ENCODE results near the gene FOXP1.
"Not testable (repeated sequence)": the region's sequence is repeated elsewhere in the genome, so short reads cannot be mapped to it uniquely, and the experiment has no call there.

FOXP1 gene

DNA sequence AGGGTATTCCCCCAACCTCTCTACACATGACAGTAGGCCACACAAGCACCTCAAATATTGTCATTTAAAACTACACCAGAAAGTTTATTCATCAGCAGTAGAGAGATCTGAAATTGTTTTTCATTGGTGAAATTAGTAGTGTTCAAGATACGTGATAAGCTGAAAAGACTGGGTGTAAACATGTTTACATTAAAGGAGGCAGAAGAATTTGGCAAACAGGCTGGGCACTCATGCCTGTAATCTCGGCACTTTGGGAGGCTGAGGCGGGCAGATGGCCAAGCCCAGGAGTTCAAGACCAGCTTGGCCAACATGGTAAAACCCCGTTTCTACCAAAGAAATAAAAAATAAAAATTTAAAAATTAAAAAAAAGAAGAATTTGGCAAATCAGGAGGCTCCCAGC lies 255.6 kb downstream of the FOXP1 start:
- no peak for TF ChIP-seq ZNF274 (IDR thresholded peaks at IDR 0.05; ENCODE audit: low read depth, low read length)
- H3K4me3 ChIP-seq (ENCODE audit: low read length), result no peak overlapping the region

DNA sequence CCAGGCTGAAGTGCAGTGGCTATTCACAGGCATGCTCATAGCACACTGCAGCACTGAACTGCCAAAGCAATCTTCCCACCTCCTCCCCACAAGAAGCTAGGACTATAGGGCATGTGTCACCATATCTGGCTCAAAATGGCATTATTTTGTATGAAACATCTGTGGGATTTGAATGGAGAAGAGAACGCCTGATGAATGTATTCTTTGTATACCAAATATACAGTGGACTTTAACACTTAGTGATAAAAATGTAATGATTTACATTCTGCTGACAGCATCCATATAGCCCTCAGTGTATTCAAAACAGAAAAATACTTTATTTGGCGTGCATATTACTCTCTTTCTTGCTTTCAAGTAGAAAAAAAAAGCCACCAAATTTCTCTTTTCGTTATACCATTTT lies 257.8 kb downstream of the FOXP1 start:
- H3K4me3 ChIP-seq (ENCODE audit: low read length), result no peak overlapping the region
- no peak for TF ChIP-seq ZNF274 (IDR thresholded peaks at IDR 0.05; ENCODE audit: low read depth, low read length)

DNA sequence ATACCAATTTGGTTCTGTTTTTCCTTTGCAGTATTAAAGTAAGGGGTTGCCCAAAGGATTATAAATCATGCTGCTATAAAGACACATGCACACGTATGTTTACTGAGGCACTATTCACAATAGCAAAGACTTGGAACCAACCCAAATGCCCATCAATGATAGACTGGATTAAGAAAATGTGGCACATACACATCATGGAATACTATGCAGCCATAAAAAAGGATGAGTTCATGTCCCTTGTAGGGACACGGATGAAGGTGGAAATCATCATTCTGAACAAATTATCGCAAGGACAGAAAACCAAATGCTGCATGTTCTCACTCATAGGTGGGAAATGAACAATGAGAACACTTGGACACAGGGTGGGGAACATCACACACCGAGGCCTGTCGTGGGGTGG lies 259.3 kb downstream of the FOXP1 start:
- H3K4me3 ChIP-seq (ENCODE audit: low read length), result not testable (repeated sequence)

DNA sequence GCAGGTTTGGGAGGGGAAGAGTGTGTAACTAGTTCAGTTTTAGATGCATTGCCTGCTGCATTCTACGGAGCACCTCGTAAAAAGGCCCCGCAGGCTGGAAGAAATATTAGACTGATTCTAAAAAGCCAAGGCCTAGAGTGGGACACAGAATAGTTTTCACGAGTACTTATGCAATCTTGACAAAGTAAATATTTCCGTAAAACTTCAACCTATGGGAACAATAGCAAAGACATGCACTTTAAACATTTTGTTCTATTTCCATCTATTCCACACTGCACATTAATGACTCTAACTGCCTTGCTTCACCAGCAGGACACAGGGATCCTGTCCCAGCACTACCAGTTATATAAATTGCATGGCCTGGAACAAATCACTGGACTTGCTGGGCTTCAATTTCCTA lies 260.0 kb downstream of the FOXP1 start:
- H3K4me3 ChIP-seq (ENCODE audit: low read length), result no peak overlapping the region
- TF ChIP-seq ZNF274 (IDR thresholded peaks at IDR 0.05; ENCODE audit: low read depth, low read length), result no peak

- H3K4me3 ChIP-seq (ENCODE audit: low read length), result no peak overlapping the region
- TF ChIP-seq ZNF274 (IDR thresholded peaks at IDR 0.05; ENCODE audit: low read depth, low read length), result no peak
These were observed 261.4 kb downstream of the FOXP1 start for GRCh38 chr3:71322154-71322553.

- no peak overlapping the region for H3K4me3 ChIP-seq (ENCODE audit: low read length)
- no peak for TF ChIP-seq ZNF274 (IDR thresholded peaks at IDR 0.05; ENCODE audit: low read depth, low read length)
These were observed 263.8 kb downstream of the FOXP1 start for GRCh38 chr3:71319771-71320170.

DNA sequence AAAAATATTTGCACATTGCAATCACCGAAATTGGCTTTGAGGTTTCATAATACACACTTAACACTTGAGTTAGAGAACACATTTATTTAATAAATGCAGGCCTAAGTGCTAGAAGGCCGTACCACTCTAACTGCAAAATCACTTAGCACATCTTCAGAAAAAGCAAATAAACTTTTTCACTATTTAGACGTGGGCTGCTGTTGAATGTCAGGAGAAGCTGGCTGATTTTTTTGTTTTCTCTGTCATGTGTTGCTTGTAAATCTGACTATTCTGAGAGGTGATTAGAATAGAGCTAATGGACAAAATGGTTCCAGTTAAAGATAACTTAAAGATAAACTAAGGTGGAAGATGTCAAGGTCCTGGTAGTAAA lies 265.1 kb downstream of the FOXP1 start:
- no peak for TF ChIP-seq ZNF274 (IDR thresholded peaks at IDR 0.05; ENCODE audit: low read depth, low read length)

DNA sequence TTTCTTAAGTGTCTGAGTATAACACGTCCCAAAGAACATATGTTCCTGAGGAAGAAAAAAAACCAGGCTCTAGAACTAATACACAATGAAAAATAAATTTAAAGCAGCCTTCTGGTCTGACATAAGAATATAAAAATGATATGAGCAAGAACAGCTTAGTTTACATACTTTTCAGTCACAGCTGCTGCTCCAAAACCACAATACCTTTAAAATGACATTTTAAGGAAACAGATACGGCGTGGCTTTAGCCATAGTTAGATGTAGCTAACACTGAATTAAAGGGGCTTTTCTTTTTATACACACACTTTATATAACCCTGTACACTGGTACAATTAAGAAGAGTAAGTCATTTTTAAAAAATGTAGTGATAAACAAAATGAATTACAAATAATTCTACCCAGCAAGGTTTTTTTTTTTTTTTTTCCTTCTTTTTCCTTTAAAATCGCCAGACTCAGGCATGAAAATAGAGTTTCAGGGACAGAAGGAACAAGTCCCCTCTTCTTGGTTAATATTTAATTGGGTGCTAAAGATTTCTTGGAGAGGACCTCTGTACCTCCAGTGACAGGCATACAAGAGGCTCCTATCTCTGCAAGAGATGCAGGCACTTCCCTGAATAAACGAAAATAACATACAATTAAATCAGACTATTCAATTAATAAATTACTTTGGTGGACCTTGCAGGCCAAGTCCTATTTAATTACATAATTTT lies 265.6 kb downstream of the FOXP1 start:
- H3K4me3 ChIP-seq (ENCODE audit: low read length), result no peak overlapping the region
- no peak for TF ChIP-seq ZNF274 (IDR thresholded peaks at IDR 0.05; ENCODE audit: low read depth, low read length)

More for the DNA sequence above, 265.1 kb downstream of the FOXP1 start:
- H3K4me3 ChIP-seq (ENCODE audit: low read length), result no peak overlapping the region

DNA sequence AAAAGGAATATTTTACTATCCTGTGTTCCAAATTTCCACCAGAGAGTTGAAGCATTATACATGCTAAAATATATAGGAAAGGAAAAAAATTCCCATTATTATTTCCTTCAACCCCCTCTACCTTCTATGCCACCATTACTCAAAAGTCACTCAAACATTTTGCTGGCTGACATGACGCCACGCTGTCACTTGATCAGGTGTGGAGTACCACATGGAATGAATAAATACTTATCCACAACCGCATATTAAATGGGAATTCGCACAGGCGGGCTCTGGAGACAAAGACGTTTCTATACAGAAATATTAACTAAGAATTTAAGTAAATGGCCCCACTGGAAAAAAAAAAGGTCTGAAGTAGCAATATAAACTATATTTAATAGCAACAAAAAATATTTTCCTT lies 266.4 kb downstream of the FOXP1 start:
- H3K4me3 ChIP-seq (ENCODE audit: low read length), result no peak overlapping the region
- no peak for TF ChIP-seq ZNF274 (IDR thresholded peaks at IDR 0.05; ENCODE audit: low read depth, low read length)

- TF ChIP-seq ZNF274 (IDR thresholded peaks at IDR 0.05; ENCODE audit: low read depth, low read length), result no peak
- no peak overlapping the region for H3K4me3 ChIP-seq (ENCODE audit: low read length)
These were observed 267.3 kb downstream of the FOXP1 start for GRCh38 chr3:71316066-71316777.

- no peak overlapping the region for H3K4me3 ChIP-seq (ENCODE audit: low read length)
- no peak for TF ChIP-seq ZNF274 (IDR thresholded peaks at IDR 0.05; ENCODE audit: low read depth, low read length)
These were observed 268.1 kb downstream of the FOXP1 start for GRCh38 chr3:71315431-71315830.

GRCh38 chr3:71313844-71314243 lies 269.7 kb downstream of the FOXP1 start:
- TF ChIP-seq ZNF274 (IDR thresholded peaks at IDR 0.05; ENCODE audit: low read depth, low read length), result no peak
- no peak overlapping the region for H3K4me3 ChIP-seq (ENCODE audit: low read length)

GRCh38 chr3:71312461-71312860 lies 271.1 kb downstream of the FOXP1 start:
- no peak for TF ChIP-seq ZNF274 (IDR thresholded peaks at IDR 0.05; ENCODE audit: low read depth, low read length)

DNA sequence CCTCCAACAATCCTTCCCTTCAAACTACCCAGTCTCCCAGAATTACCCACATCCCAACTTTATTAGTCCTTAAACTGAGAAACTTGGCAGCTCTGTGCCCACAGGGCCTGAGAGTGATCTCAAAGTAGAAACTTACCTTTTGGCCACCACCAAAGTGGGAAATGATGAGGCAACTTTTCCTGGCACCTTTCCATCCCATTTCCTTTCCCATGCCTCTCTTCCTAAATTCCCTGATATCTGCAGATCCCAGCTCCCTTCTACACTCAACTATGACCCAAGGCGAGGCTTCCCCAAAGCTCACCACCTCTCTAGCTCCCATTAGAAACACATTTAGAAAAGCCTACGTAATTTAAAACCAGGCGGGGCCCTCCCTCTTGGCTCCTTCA lies 271.9 kb downstream of the FOXP1 start:
- no peak overlapping the region for H3K4me3 ChIP-seq (ENCODE audit: low read length)
- no peak for TF ChIP-seq ZNF274 (IDR thresholded peaks at IDR 0.05; ENCODE audit: low read depth, low read length)

More at GRCh38 chr3:71312461-71312860, 271.1 kb downstream of the FOXP1 start:
- H3K4me3 ChIP-seq (ENCODE audit: low read length), result no peak overlapping the region

- no peak for TF ChIP-seq ZNF274 (IDR thresholded peaks at IDR 0.05; ENCODE audit: low read depth, low read length)
- H3K4me3 ChIP-seq (ENCODE audit: low read length), result no peak overlapping the region
These were observed 272.4 kb downstream of the FOXP1 start for GRCh38 chr3:71310980-71311660.
